Suprapubic skin (tissue), 4 donors: ENCODE measurements around the gene KCTD20. TPM values are rescaled to one million over a fixed set of nuclear protein-coding genes. Genes with fewer than 3 reads are reported as not detected.
"Not testable (repeated sequence)": the region's sequence is repeated elsewhere in the genome, so short reads cannot be mapped to it uniquely, and the experiment has no call there.

ENCODE experiments used
- DNase-seq, 2 donors: peaks; one replicate each; pipeline ENCODE4 v3.0.0-alpha.2; 2019; ENCODE audit warnings: low spot score in 2 of 2
- H3K27ac ChIP-seq: fragments of 200-600 bp; sonication (generic); one replicate; pipeline ENCODE4 v1.5.1; 2019
- H3K27me3 ChIP-seq: fragments of 200-600 bp; sonication (generic); one replicate; pipeline ENCODE4 v1.5.1; 2019
- H3K36me3 ChIP-seq: fragments of 200-600 bp; sonication (generic); one replicate; pipeline ENCODE4 v1.5.1; 2019
- H3K4me1 ChIP-seq: fragments of 200-600 bp; sonication (generic); one replicate; pipeline ENCODE4 v1.5.1; 2019
- H3K4me3 ChIP-seq: fragments of 200-600 bp; sonication (generic); one replicate; pipeline ENCODE4 v1.5.1; 2019; ENCODE audit warnings: mild to moderate bottlenecking
- H3K9me3 ChIP-seq: fragments of 200-600 bp; sonication (generic); one replicate; pipeline ENCODE4 v1.5.1; 2019
- EP300 ChIP-seq: sonication (generic); formaldehyde crosslinking; IDR thresholded peaks from one replicate; pipeline ENCODE4 v1.6.1; 2017; ENCODE audit warnings: antibody characterized with exemption
- POLR2A ChIP-seq, 2 donors: fragments of 450-650 bp; IDR thresholded peaks; one replicate each; pipeline ENCODE4 v1.6.1; 2017; ENCODE audit warnings: antibody characterized with exemption in 2 of 2, mild to moderate bottlenecking in 2 of 2, moderate library complexity in 2 of 2
- POLR2AphosphoS5 ChIP-seq, 3 donors: sonication (generic); formaldehyde crosslinking; IDR thresholded peaks; one replicate each; pipeline ENCODE4 v1.6.1; 2017; ENCODE audit warnings: antibody characterized with exemption in 3 of 3
- WGBS: methylation state at CpG from one replicate; pipeline ENCODE4 v1.1.5; 2018; 5-methylcytosine and 5-hydroxymethylcytosine counted together
- total RNA-seq, 4 donors: library from RNA; depleted of rRNA; stranded (reverse); fragments of >200 nt; gene quantifications; one replicate each; pipeline ENCODE4 v1.1.0, GENCODE V29; 2016
- TF ChIP-seq, protein P1 (sequence below), 2 donors: fragments of 200-600 bp in 1 of 2; fragments of 450-650 bp in 1 of 2; sonication (generic) in 1 of 2; IDR thresholded peaks; one replicate each; pipeline ENCODE4 v1.5.1; 2016 to 2019; ENCODE audit warnings: antibody characterized with exemption in 2 of 2, mild to moderate bottlenecking in 1 of 2, moderate library complexity in 1 of 2

The KCTD20 gene
- total RNA-seq, 4 donors from 2014 or later, result 39.3 to 63.3 (median 56.9) TPM

DNA sequence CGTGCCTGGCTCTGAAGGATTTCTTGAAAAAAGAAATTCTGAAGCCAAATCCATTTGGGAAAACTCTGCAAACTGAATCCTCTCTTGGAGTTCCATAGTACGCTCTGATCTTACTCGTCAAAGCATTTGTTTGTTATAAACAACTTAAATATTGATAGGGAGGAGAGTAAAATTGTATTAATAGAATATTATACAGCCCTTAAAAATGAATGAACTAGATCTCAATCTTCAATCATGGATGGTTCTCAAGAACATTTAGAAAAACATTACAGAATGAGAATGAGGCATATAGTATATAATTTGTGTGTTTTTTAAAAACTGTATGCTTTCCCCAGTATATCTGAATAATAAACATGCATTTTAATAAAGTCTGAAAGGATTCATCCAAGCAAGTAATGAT, 24.8 kb downstream of the KCTD20 start:
- Histone ChIP-seq H3K9me3 (no peaks in the 10 kb centered on the region), H3K27me3 (no peaks in the 10 kb centered on the region), H3K4me1 (peaks cover 18% of the 10 kb centered on the region), H3K27ac (no peak overlapping the region), H3K4me3 (no peak overlapping the region), H3K36me3 (peaks cover 22% of the 10 kb centered on the region)
- TF ChIP-seq, protein P1, sequence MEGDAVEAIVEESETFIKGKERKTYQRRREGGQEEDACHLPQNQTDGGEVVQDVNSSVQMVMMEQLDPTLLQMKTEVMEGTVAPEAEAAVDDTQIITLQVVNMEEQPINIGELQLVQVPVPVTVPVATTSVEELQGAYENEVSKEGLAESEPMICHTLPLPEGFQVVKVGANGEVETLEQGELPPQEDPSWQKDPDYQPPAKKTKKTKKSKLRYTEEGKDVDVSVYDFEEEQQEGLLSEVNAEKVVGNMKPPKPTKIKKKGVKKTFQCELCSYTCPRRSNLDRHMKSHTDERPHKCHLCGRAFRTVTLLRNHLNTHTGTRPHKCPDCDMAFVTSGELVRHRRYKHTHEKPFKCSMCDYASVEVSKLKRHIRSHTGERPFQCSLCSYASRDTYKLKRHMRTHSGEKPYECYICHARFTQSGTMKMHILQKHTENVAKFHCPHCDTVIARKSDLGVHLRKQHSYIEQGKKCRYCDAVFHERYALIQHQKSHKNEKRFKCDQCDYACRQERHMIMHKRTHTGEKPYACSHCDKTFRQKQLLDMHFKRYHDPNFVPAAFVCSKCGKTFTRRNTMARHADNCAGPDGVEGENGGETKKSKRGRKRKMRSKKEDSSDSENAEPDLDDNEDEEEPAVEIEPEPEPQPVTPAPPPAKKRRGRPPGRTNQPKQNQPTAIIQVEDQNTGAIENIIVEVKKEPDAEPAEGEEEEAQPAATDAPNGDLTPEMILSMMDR (IDR thresholded peaks at IDR 0.05), result no peak
- TF ChIP-seq POLR2A (IDR thresholded peaks at IDR 0.05) (no peak), EP300 (no peak), POLR2AphosphoS5 (IDR thresholded peaks at IDR 0.05) (no peak)
- DNase-seq, result no peak
- 99% methylated on average over 3 of the region's 3 CpGs for WGBS

DNA sequence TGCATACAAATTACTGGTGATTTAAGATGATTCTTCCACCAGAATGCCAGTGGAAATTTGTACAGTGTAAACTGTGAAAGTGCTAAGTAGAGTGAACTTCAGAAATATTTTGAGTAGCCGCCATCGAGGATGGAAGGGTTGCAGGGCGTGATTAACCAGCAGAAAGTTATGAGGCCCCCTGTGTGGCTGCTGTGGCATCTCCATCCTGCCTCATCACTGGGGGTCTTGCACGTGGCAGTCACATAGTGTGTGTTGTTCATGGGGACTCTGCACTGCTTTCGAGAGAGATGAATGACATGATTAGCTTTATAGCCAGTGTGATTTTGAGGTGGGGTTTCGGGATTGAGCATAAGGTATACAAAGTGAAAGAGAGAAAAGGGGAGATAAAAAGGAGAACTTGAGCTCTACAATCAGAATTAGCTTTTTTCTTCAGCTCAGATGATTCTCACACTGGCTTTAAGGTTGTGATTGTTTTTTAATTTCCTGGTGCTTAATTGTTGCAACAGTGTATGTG, 26.4 kb downstream of the KCTD20 start:
- H3K4me3 ChIP-seq, result no peak overlapping the region
- H3K27me3 ChIP-seq, result no peaks in the 10 kb centered on the region
- no peaks in the 10 kb centered on the region for H3K9me3 ChIP-seq
- no peak overlapping the region for H3K27ac ChIP-seq
- H3K4me1 ChIP-seq, result peaks cover 16% of the 10 kb centered on the region
- no peak for DNase-seq
- TF ChIP-seq EP300 (no peak), POLR2A (IDR thresholded peaks at IDR 0.05) (no peak), POLR2AphosphoS5 (IDR thresholded peaks at IDR 0.05) (no peak)
- TF ChIP-seq, protein P1 (IDR thresholded peaks at IDR 0.05), result no peak
- H3K36me3 ChIP-seq, result peaks cover 37% of the 10 kb centered on the region
- 87% methylated on average over 6 of the region's 6 CpGs for WGBS

DNA sequence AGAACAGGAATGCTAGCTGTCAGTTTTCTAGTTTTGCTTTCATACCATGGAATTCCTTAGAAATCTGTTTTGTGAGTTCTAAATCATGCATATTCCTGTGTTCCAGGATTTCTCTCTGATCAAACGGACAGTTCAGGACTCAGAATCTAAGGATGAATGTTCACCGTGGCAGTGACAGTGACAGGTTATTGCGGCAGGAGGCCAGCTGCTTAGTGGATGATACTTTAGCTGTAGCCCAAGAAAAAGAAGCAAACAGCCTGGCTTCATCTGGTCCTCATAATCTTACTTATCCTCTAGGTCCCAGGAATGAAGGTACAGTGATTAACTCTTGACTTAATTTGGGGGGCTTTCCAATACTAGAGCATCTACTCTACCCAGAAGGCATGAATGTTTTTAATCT, 27.1 kb downstream of the KCTD20 start:
- no peaks in the 10 kb centered on the region for H3K9me3 ChIP-seq
- no peak overlapping the region for H3K27ac ChIP-seq
- no peaks in the 10 kb centered on the region for H3K27me3 ChIP-seq
- DNase-seq, result no peak
- H3K36me3 ChIP-seq, result peaks cover 37% of the 10 kb centered on the region
- TF ChIP-seq, protein P1 (IDR thresholded peaks at IDR 0.05), result no peak
- TF ChIP-seq POLR2A (IDR thresholded peaks at IDR 0.05) (no peak), EP300 (no peak), POLR2AphosphoS5 (IDR thresholded peaks at IDR 0.05) (no peak)
- 87% methylated on average over 3 of the region's 3 CpGs for WGBS
- H3K4me3 ChIP-seq, result no peak overlapping the region
- H3K4me1 ChIP-seq, result peaks cover 9% of the 10 kb centered on the region

DNA sequence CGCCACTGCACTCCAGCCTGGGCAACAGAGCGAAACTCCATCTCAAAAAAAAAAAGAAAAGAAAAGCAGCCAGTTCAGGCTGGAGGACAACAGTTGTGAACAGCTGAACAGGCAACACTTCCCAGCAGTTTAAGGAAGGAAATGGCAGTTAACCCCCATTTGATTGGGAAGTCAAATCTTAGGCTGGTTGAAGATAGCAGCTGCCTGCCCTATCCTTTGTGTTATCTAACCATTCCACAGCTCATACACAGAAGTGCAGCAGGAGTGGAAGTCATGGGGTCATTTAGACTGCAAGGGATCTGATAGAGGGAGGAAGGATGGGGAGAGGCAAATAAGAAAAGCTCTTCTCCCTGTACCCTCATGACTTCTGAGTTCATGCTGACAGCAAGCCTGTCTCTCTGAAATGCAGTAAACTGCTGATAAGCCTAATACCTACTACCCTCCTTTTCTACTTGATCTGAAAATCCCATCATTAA, 35.3 kb downstream of the KCTD20 start:
- 82% methylated on average over 2 of the region's 2 CpGs for WGBS
- TF ChIP-seq, protein P1 (IDR thresholded peaks at IDR 0.05), result no peak
- no peak for TF ChIP-seq POLR2AphosphoS5 (IDR thresholded peaks at IDR 0.05)
- TF ChIP-seq POLR2A (IDR thresholded peaks at IDR 0.05), result no peak
- no peak for TF ChIP-seq EP300
- H3K36me3 ChIP-seq, result peaks cover 36% of the 10 kb centered on the region
- H3K4me3 ChIP-seq, result no peak overlapping the region
- peaks cover 15% of the 10 kb centered on the region for H3K4me1 ChIP-seq
- H3K27me3 ChIP-seq, result no peaks in the 10 kb centered on the region
- no peaks in the 10 kb centered on the region for H3K9me3 ChIP-seq
- no peak overlapping the region for H3K27ac ChIP-seq
- DNase-seq, result no peak

DNA sequence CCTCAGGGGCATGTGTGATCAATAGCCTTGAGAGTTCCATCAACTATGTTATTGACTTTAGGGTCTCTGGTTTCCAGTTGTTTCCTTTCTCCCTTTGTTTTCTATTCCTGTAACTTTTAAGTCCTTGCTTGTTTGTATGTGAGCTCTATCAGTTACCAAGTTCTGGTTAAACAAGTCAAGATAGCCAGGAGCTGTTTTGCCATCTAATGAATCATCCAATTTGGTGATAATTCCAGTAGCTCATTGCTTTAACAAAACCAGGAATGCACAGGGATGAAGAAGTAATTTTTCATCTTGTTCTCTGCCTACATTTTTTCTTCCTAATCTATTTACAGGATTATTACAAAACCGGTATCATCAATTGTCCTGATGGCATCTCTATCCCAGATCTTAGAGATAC, 36.5 kb downstream of the KCTD20 start:
- DNase-seq, result no peak
- WGBS, result 54% methylated on average over 1 of the region's 1 CpG
- TF ChIP-seq POLR2AphosphoS5 (IDR thresholded peaks at IDR 0.05) (no peak), POLR2A (IDR thresholded peaks at IDR 0.05) (no peak), EP300 (no peak)
- TF ChIP-seq, protein P1 (IDR thresholded peaks at IDR 0.05), result no peak
- Histone ChIP-seq H3K36me3 (peaks cover 27% of the 10 kb centered on the region), H3K27me3 (no peaks in the 10 kb centered on the region), H3K27ac (no peak overlapping the region), H3K4me3 (no peak overlapping the region), H3K4me1 (peaks cover 15% of the 10 kb centered on the region), H3K9me3 (no peaks in the 10 kb centered on the region)

DNA sequence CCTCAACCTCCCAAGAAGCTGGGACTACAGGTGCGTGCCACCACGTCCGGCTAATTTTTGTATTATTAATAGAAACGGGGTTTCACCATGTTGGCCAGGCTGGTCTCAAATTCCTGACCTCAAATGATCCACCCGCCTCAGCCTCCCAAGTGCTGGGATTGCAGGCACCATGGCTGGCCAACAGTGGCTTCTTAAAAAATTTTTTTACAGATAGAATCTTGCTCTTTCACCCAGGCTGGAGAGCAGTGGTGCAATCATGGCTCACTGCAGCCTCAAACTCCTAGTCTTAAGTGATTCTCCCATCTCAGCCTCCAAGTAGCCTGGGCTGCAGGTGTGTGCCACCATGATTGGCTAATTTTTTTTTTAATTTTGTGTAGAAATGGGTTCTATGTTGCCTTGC, 40.5 kb downstream of the KCTD20 start:
- Histone ChIP-seq H3K36me3 (peaks cover 68% of the 10 kb centered on the region), H3K4me1 (peaks cover 12% of the 10 kb centered on the region)
- not testable (repeated sequence) for H3K9me3 ChIP-seq, H3K27ac ChIP-seq, DNase-seq, H3K4me3 ChIP-seq, H3K27me3 ChIP-seq
- 95% methylated on average over 5 of the region's 5 CpGs for WGBS
